Body of pancreas (tissue), 4 donors: ENCODE data around the gene TMEM167A.

Source experiments
- POLR2A ChIP-seq, 3 donors: fragments of 450-650 bp; IDR thresholded peaks; one replicate each; pipeline ENCODE4 v1.6.1; 2016; ENCODE audit warnings: antibody characterized with exemption in 3 of 3, mild to moderate bottlenecking in 2 of 3
- TF ChIP-seq, protein P1 (sequence below), 7 experiments: fragments of 450-650 bp in 4 of 7; fragments of 200-600 bp in 3 of 7; sonication (generic) in 3 of 7; IDR thresholded peaks; one replicate each; pipeline ENCODE4 v1.5.1; 2016 to 2019; ENCODE audit warnings: antibody characterized with exemption in 7 of 7

DNA sequence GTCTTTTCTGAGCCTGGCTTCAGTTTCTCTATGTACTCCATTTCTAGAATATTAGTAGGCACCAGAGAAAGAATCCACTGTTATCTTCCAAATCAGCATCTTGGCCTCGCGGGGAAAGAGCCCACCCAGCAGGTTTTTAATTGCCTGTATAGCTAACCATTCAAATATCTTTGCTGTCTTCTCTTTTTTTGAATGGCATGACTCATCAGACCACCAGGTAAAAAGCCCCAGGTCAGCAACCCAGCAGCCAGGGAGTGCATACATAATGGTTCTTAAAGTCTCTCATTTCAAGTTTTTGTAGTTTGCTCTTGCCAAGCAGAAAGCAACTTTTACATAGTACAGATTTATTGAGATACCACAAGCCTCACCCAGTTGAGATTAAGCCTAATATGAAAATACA is 50.7 kb downstream of the TMEM167A start:
- TF ChIP-seq POLR2A (IDR thresholded peaks at IDR 0.05): no peak
- TF ChIP-seq, protein P1, sequence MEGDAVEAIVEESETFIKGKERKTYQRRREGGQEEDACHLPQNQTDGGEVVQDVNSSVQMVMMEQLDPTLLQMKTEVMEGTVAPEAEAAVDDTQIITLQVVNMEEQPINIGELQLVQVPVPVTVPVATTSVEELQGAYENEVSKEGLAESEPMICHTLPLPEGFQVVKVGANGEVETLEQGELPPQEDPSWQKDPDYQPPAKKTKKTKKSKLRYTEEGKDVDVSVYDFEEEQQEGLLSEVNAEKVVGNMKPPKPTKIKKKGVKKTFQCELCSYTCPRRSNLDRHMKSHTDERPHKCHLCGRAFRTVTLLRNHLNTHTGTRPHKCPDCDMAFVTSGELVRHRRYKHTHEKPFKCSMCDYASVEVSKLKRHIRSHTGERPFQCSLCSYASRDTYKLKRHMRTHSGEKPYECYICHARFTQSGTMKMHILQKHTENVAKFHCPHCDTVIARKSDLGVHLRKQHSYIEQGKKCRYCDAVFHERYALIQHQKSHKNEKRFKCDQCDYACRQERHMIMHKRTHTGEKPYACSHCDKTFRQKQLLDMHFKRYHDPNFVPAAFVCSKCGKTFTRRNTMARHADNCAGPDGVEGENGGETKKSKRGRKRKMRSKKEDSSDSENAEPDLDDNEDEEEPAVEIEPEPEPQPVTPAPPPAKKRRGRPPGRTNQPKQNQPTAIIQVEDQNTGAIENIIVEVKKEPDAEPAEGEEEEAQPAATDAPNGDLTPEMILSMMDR (IDR thresholded peaks at IDR 0.05): no peak
